Measurements from ENCODE around the gene CIDEC.

GRCh38 chr3:9899289-9899791 lies 19.3 kb upstream of the CIDEC start:
- TF ChIP-seq CTCF (IDR thresholded peaks at IDR 0.05) (no peak), POLR2A (IDR thresholded peaks at IDR 0.05) (no peak)
